ENCODE data around the gene CENPO. TPM values are rescaled to one million over a fixed set of nuclear protein-coding genes. Genes with fewer than 3 reads are reported as not detected.

CENPO gene, protein sequence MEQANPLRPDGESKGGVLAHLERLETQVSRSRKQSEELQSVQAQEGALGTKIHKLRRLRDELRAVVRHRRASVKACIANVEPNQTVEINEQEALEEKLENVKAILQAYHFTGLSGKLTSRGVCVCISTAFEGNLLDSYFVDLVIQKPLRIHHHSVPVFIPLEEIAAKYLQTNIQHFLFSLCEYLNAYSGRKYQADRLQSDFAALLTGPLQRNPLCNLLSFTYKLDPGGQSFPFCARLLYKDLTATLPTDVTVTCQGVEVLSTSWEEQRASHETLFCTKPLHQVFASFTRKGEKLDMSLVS
- total RNA-seq (1 to 10 TPM; 3.6 to 4.0 TPM), polyA plus RNA-seq (1 to 10 TPM; 2.0 to 2.3 TPM)
- long read RNA-seq, donor 1, partial matches to known transcripts, result 0 of 3 reads
- long read RNA-seq, donor 1, other reads (novel, unspliced or antisense), result 3 of 3 reads
- long read RNA-seq, donor 2, partial matches to known transcripts, result 0 of 2 reads
- long read RNA-seq, donor 2, other reads (novel, unspliced or antisense), result 2 of 2 reads

DNA sequence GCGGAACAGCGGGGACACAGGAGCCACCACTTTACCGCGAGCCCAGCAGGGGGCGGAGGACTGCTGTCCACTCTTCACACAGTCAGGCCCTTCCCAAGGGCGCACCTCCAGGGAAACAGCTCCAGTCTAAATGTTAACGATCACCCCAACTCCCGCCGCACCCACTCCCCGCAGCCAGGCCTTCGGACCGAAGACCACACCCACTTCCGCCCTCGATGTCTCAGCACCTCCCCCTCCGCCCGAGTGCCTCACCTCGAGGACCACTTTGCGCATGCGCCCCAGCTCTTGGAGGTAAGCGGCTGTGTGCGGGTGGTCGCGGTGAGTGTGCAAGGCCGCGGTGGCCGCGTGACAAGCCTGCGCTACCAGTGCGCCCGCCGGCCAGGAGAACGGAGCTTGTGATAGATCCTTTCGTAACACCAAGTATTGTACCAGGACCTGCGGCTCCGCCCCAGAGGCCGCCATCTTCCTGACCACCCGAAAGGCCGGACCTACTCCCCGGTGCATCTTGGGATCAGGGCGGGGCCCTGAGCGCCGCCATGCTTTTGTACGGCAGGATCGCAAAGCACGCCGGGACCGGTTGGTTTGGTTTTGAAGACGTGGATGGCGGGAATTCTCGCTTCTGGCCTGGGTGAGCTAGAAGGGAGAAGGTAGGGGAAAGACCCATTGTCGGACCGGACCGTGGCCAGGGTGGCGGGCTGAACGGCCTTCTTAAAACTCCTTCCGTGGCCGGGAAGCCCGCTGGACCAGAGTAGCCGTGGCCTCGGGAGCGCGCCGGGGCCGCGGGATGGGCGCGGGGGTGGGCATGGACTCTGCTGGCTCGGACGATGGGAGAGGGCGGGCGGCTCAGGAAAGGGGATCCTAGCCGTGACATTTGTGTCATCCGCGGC lies at the start of gene CENPO, which contains the start of gene PTRHD1:
Gene CENPO (plus strand): TSS at position 552 of the 887 bp plus-strand sequence. CDS start 495 bp downstream, outside the sequence.
Gene PTRHD1 (minus strand): TSS at position 518 of the 887 bp plus-strand sequence. CDS start 14 bp downstream, at position 504.
- 0% methylated on average over 73 to 74 of the region's 74 CpGs for WGBS, 2 donors
- Histone ChIP-seq H3K9me3 (ENCODE audit: control insufficient read depth, low read length) (no peaks in the 10 kb centered on the region), H3K4me1 (ENCODE audit: control insufficient read depth in 1 of 2, insufficient read depth in 2 of 2, low read length in 2 of 2) (no peaks in the 10 kb centered on the region), H3K36me3 (ENCODE audit: control insufficient read depth in 1 of 2, insufficient read depth in 2 of 2, low read length in 1 of 2) (no peaks in the 10 kb centered on the region), H3K4me3 (ENCODE audit: low read length in 2 of 2) (peak within 1 kb of the TSS; percentile 23 to 52), H3K27me3 (ENCODE audit: control insufficient read depth in 1 of 2, insufficient read depth in 2 of 2, low read length in 1 of 2) (no peaks in the 10 kb centered on the region), H3K27ac (ENCODE audit: low read depth in 1 of 2, low read length in 2 of 2) (peak within 1 kb of the TSS in 1 of 2 donors; percentile 62)
- peak; percentile 98 for DNase-seq
- intact Hi-C loops (cut with DNase I), result loop anchor here in 1 of 2 donors (5.0 kb wide), 1 partner anchor 301 kb away; the partner anchor contains the start of gene NCOA1
- peak; percentile 100 for ATAC-seq (ENCODE audit: low FRiP score)

DNA sequence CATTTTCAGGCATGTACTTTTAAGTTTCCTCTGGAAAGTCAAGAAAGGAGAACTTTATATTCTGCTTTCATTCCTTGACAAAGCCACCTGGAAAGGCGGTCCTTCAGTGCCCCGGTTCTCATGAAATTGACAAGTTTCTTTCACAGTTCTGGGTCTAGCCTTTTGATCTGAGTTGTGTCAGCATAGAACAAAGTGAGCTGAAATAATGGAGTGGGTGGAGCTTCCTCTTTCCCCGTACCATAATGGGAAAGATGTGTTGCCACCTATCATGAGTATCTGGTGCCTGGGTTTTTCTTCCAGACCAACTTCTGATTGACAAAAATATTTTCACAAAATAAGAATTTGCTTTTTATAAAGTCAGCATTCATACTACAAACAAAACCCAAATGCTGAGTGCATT lies 49.3 kb upstream of the CENPO start:
- Histone ChIP-seq H3K4me3 (ENCODE audit: low read length in 2 of 2) (no peak overlapping the region), H3K9me3 (ENCODE audit: control insufficient read depth, low read length) (no peaks in the 10 kb centered on the region), H3K27me3 (ENCODE audit: control insufficient read depth in 1 of 2, insufficient read depth in 2 of 2, low read length in 1 of 2) (no peaks in the 10 kb centered on the region), H3K4me1 (ENCODE audit: control insufficient read depth in 1 of 2, insufficient read depth in 2 of 2, low read length in 2 of 2) (no peaks in the 10 kb centered on the region), H3K36me3 (ENCODE audit: control insufficient read depth in 1 of 2, insufficient read depth in 2 of 2, low read length in 1 of 2) (peaks cover 2 to 4% of the 10 kb centered on the region in 2 donors), H3K27ac (ENCODE audit: low read depth in 1 of 2, low read length in 2 of 2) (no peak overlapping the region)
- intact Hi-C loops (cut with DNase I), result no loop called here
- DNase-seq (no peak), ATAC-seq (ENCODE audit: low FRiP score) (no peak)
- WGBS, 2 donors, result 65 to 73% methylated on average over 3 of the region's 3 CpGs

- ATAC-seq (ENCODE audit: low FRiP score) (no peak), DNase-seq (no peak)
- Histone ChIP-seq H3K9me3 (ENCODE audit: control insufficient read depth, low read length) (no peaks in the 10 kb centered on the region), H3K36me3 (ENCODE audit: control insufficient read depth in 1 of 2, insufficient read depth in 2 of 2, low read length in 1 of 2) (peaks cover 2 to 4% of the 10 kb centered on the region in 2 donors), H3K27me3 (ENCODE audit: control insufficient read depth in 1 of 2, insufficient read depth in 2 of 2, low read length in 1 of 2) (no peaks in the 10 kb centered on the region), H3K4me3 (ENCODE audit: low read length in 2 of 2) (no peak overlapping the region), H3K4me1 (ENCODE audit: control insufficient read depth in 1 of 2, insufficient read depth in 2 of 2, low read length in 2 of 2) (no peaks in the 10 kb centered on the region), H3K27ac (ENCODE audit: low read depth in 1 of 2, low read length in 2 of 2) (no peak overlapping the region)
- WGBS, 2 donors, result 7 to 13% methylated on average over 1 of the region's 1 CpG
- intact Hi-C loops (cut with DNase I), result no loop called here
Measured at GRCh38 chr2:24744356-24744755, 48.9 kb upstream of the CENPO start.

DNA sequence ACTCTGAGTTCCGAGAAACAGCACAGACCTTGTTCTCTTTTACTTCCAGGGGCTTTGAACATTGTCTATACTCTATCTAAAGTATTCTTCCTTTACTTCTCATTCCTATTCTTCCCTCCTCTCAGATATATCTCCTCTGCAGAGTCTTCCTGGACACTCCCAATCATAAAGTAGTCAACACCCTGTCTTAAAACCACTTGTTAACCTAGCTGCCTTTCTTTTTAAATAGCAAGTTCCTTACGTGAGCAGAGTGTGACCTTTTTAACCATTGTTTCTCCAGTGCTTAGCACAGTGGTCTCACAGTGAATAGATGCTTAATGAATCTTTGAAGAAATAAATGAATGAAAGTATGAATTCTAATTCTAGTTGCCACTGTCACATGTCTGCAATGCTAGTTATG lies 47.4 kb upstream of the CENPO start:
- H3K9me3 ChIP-seq (ENCODE audit: control insufficient read depth, low read length), result no peaks in the 10 kb centered on the region
- ATAC-seq (ENCODE audit: low FRiP score), result no peak
- H3K36me3 ChIP-seq (ENCODE audit: control insufficient read depth in 1 of 2, insufficient read depth in 2 of 2, low read length in 1 of 2), result peaks cover 2 to 4% of the 10 kb centered on the region in 2 donors
- no peaks in the 10 kb centered on the region for H3K27me3 ChIP-seq (ENCODE audit: control insufficient read depth in 1 of 2, insufficient read depth in 2 of 2, low read length in 1 of 2)
- no peak overlapping the region for H3K27ac ChIP-seq (ENCODE audit: low read depth in 1 of 2, low read length in 2 of 2)
- no peak overlapping the region for H3K4me3 ChIP-seq (ENCODE audit: low read length in 2 of 2)
- no peaks in the 10 kb centered on the region for H3K4me1 ChIP-seq (ENCODE audit: control insufficient read depth in 1 of 2, insufficient read depth in 2 of 2, low read length in 2 of 2)
- WGBS, 2 donors, result 74 to 80% methylated on average over 2 of the region's 2 CpGs
- intact Hi-C loops (cut with DNase I), result no loop called here
- no peak for DNase-seq

- Histone ChIP-seq H3K27me3 (ENCODE audit: control insufficient read depth in 1 of 2, insufficient read depth in 2 of 2, low read length in 1 of 2) (no peaks in the 10 kb centered on the region), H3K4me3 (ENCODE audit: low read length in 2 of 2) (no peak overlapping the region), H3K27ac (ENCODE audit: low read depth in 1 of 2, low read length in 2 of 2) (no peak overlapping the region), H3K4me1 (ENCODE audit: control insufficient read depth in 1 of 2, insufficient read depth in 2 of 2, low read length in 2 of 2) (no peaks in the 10 kb centered on the region), H3K36me3 (ENCODE audit: control insufficient read depth in 1 of 2, insufficient read depth in 2 of 2, low read length in 1 of 2) (peaks cover 3 to 7% of the 10 kb centered on the region in 2 donors), H3K9me3 (ENCODE audit: control insufficient read depth, low read length) (no peaks in the 10 kb centered on the region)
- intact Hi-C loops (cut with DNase I), result no loop called here
- WGBS, 2 donors, result 98 to 100% methylated on average over 3 of the region's 3 CpGs
- no peak for ATAC-seq (ENCODE audit: low FRiP score)
- DNase-seq, result no peak
Measured at GRCh38 chr2:24747299-24747698, 45.9 kb upstream of the CENPO start.

GRCh38 chr2:24749069-24749691 lies 44.0 kb upstream of the CENPO start:
- H3K4me3 ChIP-seq (ENCODE audit: low read length in 2 of 2), result no peak overlapping the region
- ATAC-seq (ENCODE audit: low FRiP score) (no peak), DNase-seq (no peak)
- no peaks in the 10 kb centered on the region for H3K27me3 ChIP-seq (ENCODE audit: control insufficient read depth in 1 of 2, insufficient read depth in 2 of 2, low read length in 1 of 2)
- peaks cover 5 to 8% of the 10 kb centered on the region in 2 donors for H3K36me3 ChIP-seq (ENCODE audit: control insufficient read depth in 1 of 2, insufficient read depth in 2 of 2, low read length in 1 of 2)
- H3K9me3 ChIP-seq (ENCODE audit: control insufficient read depth, low read length), result no peaks in the 10 kb centered on the region
- H3K4me1 ChIP-seq (ENCODE audit: control insufficient read depth in 1 of 2, insufficient read depth in 2 of 2, low read length in 2 of 2), result no peaks in the 10 kb centered on the region
- intact Hi-C loops (cut with DNase I), result no loop called here
- 94 to 98% methylated on average over 7 of the region's 7 CpGs for WGBS, 2 donors
- no peak overlapping the region for H3K27ac ChIP-seq (ENCODE audit: low read depth in 1 of 2, low read length in 2 of 2)

GRCh38 chr2:24754985-24755705 lies 38.1 kb upstream of the CENPO start:
- DNase-seq, result no peak
- no peaks in the 10 kb centered on the region for H3K9me3 ChIP-seq (ENCODE audit: control insufficient read depth, low read length)
- no peaks in the 10 kb centered on the region for H3K4me1 ChIP-seq (ENCODE audit: control insufficient read depth in 1 of 2, insufficient read depth in 2 of 2, low read length in 2 of 2)
- peaks cover 8 to 11% of the 10 kb centered on the region in 2 donors for H3K36me3 ChIP-seq (ENCODE audit: control insufficient read depth in 1 of 2, insufficient read depth in 2 of 2, low read length in 1 of 2)
- H3K27ac ChIP-seq (ENCODE audit: low read depth in 1 of 2, low read length in 2 of 2), result no peak overlapping the region
- no peak for ATAC-seq (ENCODE audit: low FRiP score)
- intact Hi-C loops (cut with DNase I), result no loop called here
- no peaks in the 10 kb centered on the region for H3K27me3 ChIP-seq (ENCODE audit: control insufficient read depth in 1 of 2, insufficient read depth in 2 of 2, low read length in 1 of 2)
- WGBS, 2 donors, result 78 to 82% methylated on average over 3 of the region's 3 CpGs
- H3K4me3 ChIP-seq (ENCODE audit: low read length in 2 of 2), result no peak overlapping the region

- intact Hi-C loops (cut with DNase I), result no loop called here
- H3K9me3 ChIP-seq (ENCODE audit: control insufficient read depth, low read length), result no peaks in the 10 kb centered on the region
- 95 to 98% methylated on average over 1 of the region's 1 CpG for WGBS, 2 donors
- no peaks in the 10 kb centered on the region for H3K4me1 ChIP-seq (ENCODE audit: control insufficient read depth in 1 of 2, insufficient read depth in 2 of 2, low read length in 2 of 2)
- H3K27ac ChIP-seq (ENCODE audit: low read depth in 1 of 2, low read length in 2 of 2), result no peak overlapping the region
- H3K27me3 ChIP-seq (ENCODE audit: control insufficient read depth in 1 of 2, insufficient read depth in 2 of 2, low read length in 1 of 2), result no peaks in the 10 kb centered on the region
- no peak overlapping the region for H3K4me3 ChIP-seq (ENCODE audit: low read length in 2 of 2)
- no peak for DNase-seq
- no peak for ATAC-seq (ENCODE audit: low FRiP score)
- H3K36me3 ChIP-seq (ENCODE audit: control insufficient read depth in 1 of 2, insufficient read depth in 2 of 2, low read length in 1 of 2), result peaks cover 8 to 11% of the 10 kb centered on the region in 2 donors
Measured at GRCh38 chr2:24756789-24757188, 36.4 kb upstream of the CENPO start.
